ENCODE data around the gene CTCF. TPM values are rescaled to one million over a fixed set of nuclear protein-coding genes. Genes with fewer than 3 reads are reported as not detected.
A peak's percentile ranks its signal among the peaks of the same experiment; 100 is the strongest.

Gene CTCF
- total and polyA plus RNA-seq, 10 of the 15 experiments (the other 5 are each of a cell fraction or from before 2014, with no cell fraction given): 9.1 to 55.0 (median 41.8) TPM

GRCh38 chr16:67552476-67552875 is 9.8 kb upstream of the CTCF start:
- in situ Hi-C loops (cut with MboI): no loop called here
- Histone ChIP-seq H3K9ac (ENCODE audit: control insufficient read depth, insufficient read depth, low read length) (peak overlapping the region; percentile 15; the same call in 1 of the 2 replicates), H3K4me1 (ENCODE audit: control insufficient read depth, insufficient read depth, low read length) (peaks cover 49% of the 10 kb centered on the region), H3K27ac (ENCODE audit: control insufficient read depth, insufficient read depth) (peak overlapping the region; percentile 38), H3K79me2 (ENCODE audit: control insufficient read depth, insufficient read depth, low read length) (peaks cover 6% of the 10 kb centered on the region), H2AFZ (ENCODE audit: control insufficient read depth, low read depth, low read length) (peak overlapping the region; percentile 28), H3K9me3 (replicated peaks; ENCODE audit: control insufficient read depth, insufficient read depth, low read length) (no peaks in the 10 kb centered on the region), H4K20me1 (ENCODE audit: control insufficient read depth, insufficient read depth) (no peaks in the 10 kb centered on the region), H3K4me2 (ENCODE audit: control insufficient read depth, insufficient read depth) (no peak overlapping the region), H3K36me3 (ENCODE audit: control insufficient read depth in 2 of 2, insufficient read depth in 2 of 2, low read length in 1 of 2) (peaks cover 2 to 4% of the 10 kb centered on the region in 2 experiments; a peak in 1 of 4 replicates), H3K27me3 (replicated peaks in 1 of 2; ENCODE audit: control insufficient read depth in 2 of 2, insufficient read depth in 2 of 2, low read length in 1 of 2) (no peaks in the 10 kb centered on the region), H3K4me3 (no peak overlapping the region)
- no TSS peak for BruUV-seq (replicated peaks)
- ChIA-PET POLR2A (interaction anchor here (0.5 to 4.4 kb wide), 4 partner anchors 10 to 292 kb away, joined by 4 to 18 read pairs (median 8); partner anchors contain the start of gene CTCF), CTCF (interaction anchor here (3.6 kb wide), 2 partner anchors 10 to 31 kb away, joined by 12 to 17 read pairs; partner anchors contain the start of gene CTCF), RAD21 (ENCODE audit: unreplicated experiment) (interaction anchor here (0.7 to 3.9 kb wide), 2 partner anchors 15 to 92 kb away, joined by 3 to 14 read pairs; partner anchors contain the start of gene CARMIL2), SMC1A (ENCODE audit: uncharacterized antibody, unreplicated experiment) (interaction anchor here (1.5 kb wide), 1 partner anchor 10 kb away, joined by 4 read pairs; the partner anchor contains the start of gene CTCF)
- ATAC-seq (peak; percentile 25), DNase-seq (ENCODE audit: low read depth, low spot score) (no peak), FAIRE-seq (no peak)
- intact Hi-C loops (cut with micrococcal nuclease; ENCODE audit: unreplicated experiment): no loop called here
- TF ChIP-seq SPI1 (IDR thresholded peaks at IDR 0.05; ENCODE audit: borderline replicate concordance, insufficient read depth, low read depth, low read length) (no peak), MEF2B (IDR thresholded peaks at IDR 0.05; ENCODE audit: partially characterized antibody, poor library complexity, severe bottlenecking) (peak; percentile 65), POLR2A (IDR thresholded peaks at IDR 0.05; ENCODE audit: low read depth, low read length) (no peak)
- 0% methylated on average over 4 of the region's 4 CpGs for WGBS (ENCODE audit: insufficient coverage, insufficient replicate concordance, low lambda C conversion rate, missing lambda C conversion rate)

GRCh38 chr16:67555795-67556212 is 6.5 kb upstream of the CTCF start:
- no peaks in the 10 kb centered on the region for H4K20me1 ChIP-seq (ENCODE audit: control insufficient read depth, insufficient read depth)
- in situ Hi-C loops (cut with MboI) (no loop called here), intact Hi-C loops (cut with micrococcal nuclease; ENCODE audit: unreplicated experiment) (no loop called here)
- H2AFZ ChIP-seq (ENCODE audit: control insufficient read depth, low read depth, low read length): peak overlapping the region; percentile 2
- peaks cover 31% of the 10 kb centered on the region for H3K4me1 ChIP-seq (ENCODE audit: control insufficient read depth, insufficient read depth, low read length)
- H3K9me3 ChIP-seq (replicated peaks; ENCODE audit: control insufficient read depth, insufficient read depth, low read length): no peaks in the 10 kb centered on the region
- ChIA-PET POLR2A (interaction anchor here (0.8 to 1.7 kb wide), 7 partner anchors 9 to 112 kb away, joined by 3 to 6 read pairs (median 3); partner anchors contain the start of genes ACD and ATP6V0D1), CTCF (interaction anchor here (0.6 to 3.3 kb wide), 10 partner anchors 9 to 117 kb away, joined by 3 to 39 read pairs (median 5); partner anchors contain the start of genes ACD and CARMIL2), RAD21 (ENCODE audit: unreplicated experiment) (interaction anchor here (0.9 to 3.6 kb wide), 4 partner anchors 9 to 90 kb away, joined by 4 to 17 read pairs (median 10); partner anchors contain the start of gene CARMIL2), SMC1A (ENCODE audit: uncharacterized antibody, unreplicated experiment) (interaction anchor here (0.7 to 2.6 kb wide), 7 partner anchors 9 to 88 kb away, joined by 3 to 12 read pairs (median 3); partner anchors contain the start of gene ATP6V0D1)
- WGBS (ENCODE audit: insufficient coverage, insufficient replicate concordance, low lambda C conversion rate, missing lambda C conversion rate): 0% methylated on average over 3 of the region's 3 CpGs
- DNase-seq (ENCODE audit: low read depth, low spot score) (no peak), ATAC-seq (peak; percentile 73), FAIRE-seq (peak; percentile 80)
- peaks cover 12% of the 10 kb centered on the region for H3K79me2 ChIP-seq (ENCODE audit: control insufficient read depth, insufficient read depth, low read length)
- no peak overlapping the region for H3K4me3 ChIP-seq
- no TSS peak for BruUV-seq (replicated peaks)
- peak overlapping the region; percentile 54 for H3K27ac ChIP-seq (ENCODE audit: control insufficient read depth, insufficient read depth)
- H3K27me3 ChIP-seq (replicated peaks in 1 of 2; ENCODE audit: control insufficient read depth in 2 of 2, insufficient read depth in 2 of 2, low read length in 1 of 2): no peaks in the 10 kb centered on the region
- peak overlapping the region; percentile 4 for H3K4me2 ChIP-seq (ENCODE audit: control insufficient read depth, insufficient read depth)
- no peaks in the 10 kb centered on the region for H3K36me3 ChIP-seq (ENCODE audit: control insufficient read depth in 2 of 2, insufficient read depth in 2 of 2, low read length in 1 of 2)
- H3K9ac ChIP-seq (ENCODE audit: control insufficient read depth, insufficient read depth, low read length): no peak overlapping the region
- no peak for TF ChIP-seq ZNF274 (IDR thresholded peaks at IDR 0.05; ENCODE audit: insufficient read depth, insufficient read length)
- no peak for TF ChIP-seq DPF2 (IDR thresholded peaks at IDR 0.05)
- no peak for TF ChIP-seq POLR2AphosphoS2 (IDR thresholded peaks at IDR 0.05; ENCODE audit: low read depth, low read length)
- TF ChIP-seq FOXK2 (IDR thresholded peaks at IDR 0.05): no peak
- no peak for TF ChIP-seq PKNOX1 (IDR thresholded peaks at IDR 0.05)
- no peak for TF ChIP-seq SREBF1 (IDR thresholded peaks at IDR 0.05; ENCODE audit: low read length)
- TF ChIP-seq RELB (IDR thresholded peaks at IDR 0.05; ENCODE audit: low read depth): no peak
- no peak for TF ChIP-seq TCF7 (IDR thresholded peaks at IDR 0.05; ENCODE audit: borderline replicate concordance)
- TF ChIP-seq EZH2 (IDR thresholded peaks at IDR 0.05; ENCODE audit: borderline replicate concordance, control insufficient read depth, low read depth, low read length): no peak
- no peak for TF ChIP-seq JUNB (IDR thresholded peaks at IDR 0.05)
